K562 (cell line): ENCODE data around the gene TP53BP1. TPM values are rescaled to one million over a fixed set of nuclear protein-coding genes. Genes with fewer than 3 reads are reported as not detected.
A peak's percentile ranks its signal among the peaks of the same experiment; 100 is the strongest.

Experiments
- ATAC-seq: fragments of 200-7000 bp; cut with Tn5 transposase; 3 replicates; pipeline ENCODE4 v1.9.1; 2020; ENCODE audit warnings: moderate library complexity
- BruUV-seq: library from RNA; stranded (reverse); fragments of 400-500 nt; replicated peaks from 2 replicates; lab custom pipeline; 2021; lab: Mats Ljungman, UMichigan
- CTCF ChIA-PET: fragments of 300-600 bp; formaldehyde crosslinking; extraction: SDS; loops from one replicate; lab custom pipeline; 2021; ENCODE audit warnings: low intra/inter-chr PET ratio; lab: Yijun Ruan, JAX
- POLR2A ChIA-PET: fragments of 300-600, 350-650 bp; sonication (Branson Sonifier 250); formaldehyde crosslinking; extraction: SDS; loops from one replicate; lab custom pipeline; 2021; ENCODE audit warnings: antibody characterized with exemption, inconsistent platforms; lab: Yijun Ruan, JAX
- DNase-seq, 4 experiments: peaks; one replicate each; pipeline versions ENCODE4 v3.0.0 to v3.0.0-alpha.2; 2011 to 2018; ENCODE audit warnings: low spot score in 3 of 4, mixed read lengths in 3 of 4; ENCODE audit errors: extremely low read depth in 1 of 4
- FAIRE-seq: peaks from 2 replicates; lab custom pipeline; 2011; peaks lifted over from hg19 to GRCh38; lab: Jason Lieb, UNC
- H2AFZ ChIP-seq: 2 replicates; pipeline ENCODE4 v1.6.0; 2011; ENCODE audit warnings: low read depth, low read length, control low read depth, inconsistent platforms
- H3K27ac ChIP-seq: fragments of 200-600 bp; 3 replicates; pipeline ENCODE4 v1.8.0; 2011; ENCODE audit warnings: low read depth, mild to moderate bottlenecking, control low read depth, inconsistent platforms, low read length, moderate library complexity, mixed read lengths; ENCODE audit errors: extremely low read depth
- H3K27me3 ChIP-seq, 2 experiments: fragments of 300-600 bp in 1 of 2; 2 replicates in 1 of 2; 3 replicates in 1 of 2; pipeline versions ENCODE4 v1.6.0 to v1.8.0; 2011; ENCODE audit warnings: inconsistent platforms in 2 of 2, low read length in 2 of 2, mild to moderate bottlenecking in 1 of 2, mixed read lengths in 1 of 2, moderate library complexity in 1 of 2; ENCODE audit not compliant: control insufficient read depth in 2 of 2, insufficient read depth in 2 of 2
- H3K36me3 ChIP-seq: fragments of 300-600 bp; 3 replicates; pipeline ENCODE4 v1.8.0; 2011; ENCODE audit warnings: mild to moderate bottlenecking, low read length, inconsistent platforms; ENCODE audit not compliant: control insufficient read depth, insufficient read depth
- H3K4me1 ChIP-seq, 2 experiments: fragments of 200-600 bp in 1 of 2; replicated peaks in 1 of 2; 2 replicates in 1 of 2; 3 replicates in 1 of 2; pipeline versions ENCODE4 v1.5.1 to v1.8.0; 2011; ENCODE audit warnings: inconsistent platforms in 2 of 2, low read length in 2 of 2, mild to moderate bottlenecking in 1 of 2, mixed read lengths in 1 of 2, moderate library complexity in 1 of 2; ENCODE audit not compliant: control insufficient read depth in 2 of 2, insufficient read depth in 2 of 2
- H3K4me2 ChIP-seq: 2 replicates; pipeline ENCODE4 v1.6.1; 2011; ENCODE audit warnings: low read length, control low read depth, inconsistent platforms, mixed read lengths; ENCODE audit not compliant: insufficient read depth
- H3K4me3 ChIP-seq: fragments of 200-600 bp; sonication (generic), shearing (Covaris generic); 2 replicates; pipeline ENCODE4 v1.5.1; 2016; ENCODE audit warnings: control low read depth, inconsistent platforms
- H3K79me2 ChIP-seq: fragments of 200-600 bp; 3 replicates; pipeline ENCODE4 v1.8.0; 2011; ENCODE audit warnings: low read length, inconsistent platforms; ENCODE audit not compliant: control insufficient read depth, insufficient read depth
- H3K9ac ChIP-seq, 2 experiments: 2 replicates each; pipeline versions ENCODE4 v1.6.0 to v1.6.1; 2011; ENCODE audit warnings: low read depth in 2 of 2, low read length in 2 of 2, control low read depth in 1 of 2, inconsistent platforms in 1 of 2, mild to moderate bottlenecking in 1 of 2, mixed read lengths in 1 of 2; ENCODE audit not compliant: insufficient read depth in 1 of 2
- H3K9me1 ChIP-seq: one replicate; pipeline ENCODE4 v1.6.0; 2011; ENCODE audit warnings: inconsistent platforms, mild to moderate bottlenecking, low read length, moderate library complexity; ENCODE audit not compliant: control insufficient read depth, insufficient read depth
- H3K9me3 ChIP-seq: replicated peaks from 2 replicates; pipeline ENCODE4 v1.5.1; 2011; ENCODE audit warnings: low read depth, low read length, inconsistent platforms; ENCODE audit not compliant: control insufficient read depth, insufficient read depth
- H4K20me1 ChIP-seq: replicated peaks from 2 replicates; pipeline ENCODE4 v1.6.1; 2011; ENCODE audit warnings: low read length, inconsistent platforms, mixed read lengths; ENCODE audit not compliant: control insufficient read depth, insufficient read depth
- CBX3 ChIP-seq, 2 experiments: IDR thresholded peaks; 1 replicate in 1 of 2; 2 replicates in 1 of 2; pipeline ENCODE4 v1.6.1; 2012; ENCODE audit warnings: inconsistent platforms in 2 of 2, low read length in 2 of 2, borderline replicate concordance in 1 of 2, control low read depth in 1 of 2
- CHD4 ChIP-seq: fragments of 200-600 bp; sonication (generic); IDR thresholded peaks from 3 replicates; pipeline ENCODE4 v1.6.1; 2012; ENCODE audit warnings: low read depth, mild to moderate bottlenecking, mixed read lengths, low read length, inconsistent platforms; ENCODE audit not compliant: insufficient read depth, insufficient replicate concordance, poor library complexity, severe bottlenecking
- EGR1 ChIP-seq: fragments of 450-650 bp; conservative IDR thresholded peaks from 2 replicates; pipeline ENCODE4 v1.6.1; 2017; ENCODE audit warnings: mild to moderate bottlenecking
- GABPB2 ChIP-seq: fragments of 250-450 bp; sonication (Bioruptor Pico); conservative IDR thresholded peaks from 2 replicates; pipeline ENCODE4 v1.5.1; 2021; ENCODE audit warnings: mild to moderate bottlenecking
- KDM1A ChIP-seq, 2 experiments: fragments of 450-650 bp; IDR thresholded peaks; 2 replicates each; pipeline ENCODE4 v1.6.1; 2016; ENCODE audit warnings: mild to moderate bottlenecking in 2 of 2
- MTA2 ChIP-seq: fragments of 450-650 bp; IDR thresholded peaks from 2 replicates; pipeline ENCODE4 v1.6.1; 2016; ENCODE audit warnings: low read depth
- NR2C2 ChIP-seq, 2 experiments: fragments of 200-800 bp in 1 of 2; sonication (Bioruptor generic) in 1 of 2; sonication (generic) in 1 of 2; formaldehyde crosslinking in 1 of 2; IDR thresholded peaks; 2 replicates each; pipeline versions ENCODE4 v1.6.1 to v1.8.0; 2016 to 2022; ENCODE audit warnings: mild to moderate bottlenecking in 1 of 2, missing compliant biosample characterization in 1 of 2, missing genetic modification characterization in 1 of 2, missing genetic modification reagents in 1 of 2
- PTRF ChIP-seq: fragments of 450-650 bp; IDR thresholded peaks from 2 replicates; pipeline ENCODE4 v1.6.1; 2016; ENCODE audit warnings: mild to moderate bottlenecking, missing genetic modification characterization, missing compliant biosample characterization
- SMARCA4 ChIP-seq: fragments of 450-650 bp; IDR thresholded peaks from 2 replicates; pipeline ENCODE4 v1.6.1; 2016
- SPI1 ChIP-seq: IDR thresholded peaks from 2 replicates; pipeline ENCODE4 v1.6.1; 2011; ENCODE audit warnings: low read depth, low read length, control low read depth, borderline replicate concordance
- ZNF263 ChIP-seq: sonication (generic); formaldehyde crosslinking; IDR thresholded peaks from 2 replicates; pipeline ENCODE4 v1.8.0; 2022; ENCODE audit warnings: mild to moderate bottlenecking, missing genetic modification reagents, borderline replicate concordance
- ZNF445 ChIP-seq: fragments of 250-450 bp; sonication (Bioruptor Pico); IDR thresholded peaks from 2 replicates; pipeline ENCODE4 v1.4.0; 2020; ENCODE audit warnings: low read depth, mild to moderate bottlenecking, moderate library complexity
- WGBS: fragments of 100-300 bp; shearing (Covaris generic); methylation state at CpG from one replicate; pipeline ENCODE4 v1.1.6; 2016; ENCODE audit warnings: low coverage, mixed read lengths; ENCODE audit not compliant: insufficient coverage; ENCODE audit errors: missing lambda C conversion rate; 5-methylcytosine and 5-hydroxymethylcytosine counted together
- in situ Hi-C: fragments of 300-500 bp; cut with MboI; formaldehyde crosslinking; loops from 4 replicates; pipeline ENCODE4 v1.15.0; 2018; ENCODE audit warnings: inconsistent platforms, mixed read lengths
- intact Hi-C: fragments of 100-400 bp; cut with micrococcal nuclease; formaldehyde crosslinking; loops from 2 replicates; pipeline ENCODE4 v1.14.2; 2022
- polyA plus RNA-seq, 8 experiments: library from polyadenylated mRNA; depleted of rRNA in 4 of 8; stranded (reverse) in 5 of 8; unstranded in 3 of 8; fragments of >200 nt; fragmentation: Nextera tagmentation in 2 of 8; fragmentation: Illumina TruSeq in 1 of 8; extraction: Ambion mirVana in 2 of 8; extraction: Trizol in 1 of 8; gene quantifications; 2 replicates each; pipeline versions ENCODE4 v1.2.1 to v1.2.3, GENCODE V29; 2011 to 2014; ENCODE audit warnings: inconsistent platforms in 1 of 8, missing spikeins in 1 of 8
- total RNA-seq, 7 experiments: library from RNA; depleted of rRNA in 6 of 7; stranded (reverse); fragments of >200 nt in 6 of 7; fragmentation: Illumina TruSeq in 2 of 7; extraction: Trizol in 2 of 7; gene quantifications; 2 replicates each; pipeline versions ENCODE4 v1.2.1 to v1.2.3, GENCODE V29; 2011 to 2021; ENCODE audit warnings: low replicate concordance in 1 of 7
- TF ChIP-seq, protein P1 (sequence below): fragments of 250-450 bp; sonication (Bioruptor Pico); IDR thresholded peaks from 2 replicates; pipeline ENCODE4 v1.5.1; 2021; ENCODE audit warnings: mild to moderate bottlenecking
- TF ChIP-seq, protein P2 (sequence below): sonication (generic); formaldehyde crosslinking; IDR thresholded peaks from 2 replicates; pipeline ENCODE4 v1.8.0; 2022; ENCODE audit warnings: mild to moderate bottlenecking, missing genetic modification reagents
- TF ChIP-seq, protein P3 (sequence below): fragments of 450-650 bp; IDR thresholded peaks from 2 replicates; pipeline ENCODE4 v1.6.1; 2016; ENCODE audit warnings: antibody characterized with exemption

The TP53BP1 gene
- total and polyA plus RNA-seq, 9 of the 15 experiments (the other 6 are each of a cell fraction or from before 2014, with no cell fraction given): 5.7 to 63.3 (median 30.9) TPM

DNA sequence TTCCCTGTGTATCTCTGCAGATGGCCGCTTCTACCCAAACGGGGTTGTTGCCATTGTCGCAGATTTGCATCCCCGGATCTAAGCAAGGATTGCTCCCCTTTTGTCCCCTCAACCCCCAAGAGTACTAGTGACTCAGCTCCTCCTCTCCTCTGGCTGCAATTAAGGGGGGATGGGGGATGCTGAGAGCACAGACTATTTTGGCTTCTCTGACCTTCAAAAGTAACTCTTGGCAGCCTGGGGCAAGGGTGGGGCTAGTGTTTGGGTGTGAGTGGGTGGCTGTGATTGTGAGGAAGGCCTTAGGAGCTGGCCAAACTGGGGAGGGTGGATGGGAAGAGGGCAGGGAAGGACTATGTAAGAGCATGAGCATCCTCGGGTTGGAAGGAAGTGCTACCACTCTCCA lies 23.2 kb upstream of the TP53BP1 start:
- H4K20me1 ChIP-seq: peaks cover under 1% of the 10 kb centered on the region; the same call in 1 of the 2 replicates
- TF ChIP-seq, protein P1, sequence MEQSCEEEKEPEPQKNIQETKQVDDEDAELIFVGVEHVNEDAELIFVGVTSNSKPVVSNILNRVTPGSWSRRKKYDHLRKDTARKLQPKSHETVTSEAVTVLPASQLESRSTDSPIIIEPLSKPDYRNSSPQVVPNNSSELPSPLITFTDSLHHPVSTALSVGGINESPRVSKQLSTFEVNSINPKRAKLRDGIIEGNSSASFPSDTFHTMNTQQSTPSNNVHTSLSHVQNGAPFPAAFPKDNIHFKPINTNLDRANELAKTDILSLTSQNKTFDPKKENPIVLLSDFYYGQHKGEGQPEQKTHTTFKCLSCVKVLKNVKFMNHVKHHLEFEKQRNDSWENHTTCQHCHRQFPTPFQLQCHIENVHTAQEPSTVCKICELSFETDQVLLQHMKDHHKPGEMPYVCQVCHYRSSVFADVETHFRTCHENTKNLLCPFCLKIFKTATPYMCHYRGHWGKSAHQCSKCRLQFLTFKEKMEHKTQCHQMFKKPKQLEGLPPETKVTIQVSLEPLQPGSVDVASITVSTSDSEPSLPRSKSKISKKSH (CRISPR knock-in tag): no peak
- TF ChIP-seq, protein P2, sequence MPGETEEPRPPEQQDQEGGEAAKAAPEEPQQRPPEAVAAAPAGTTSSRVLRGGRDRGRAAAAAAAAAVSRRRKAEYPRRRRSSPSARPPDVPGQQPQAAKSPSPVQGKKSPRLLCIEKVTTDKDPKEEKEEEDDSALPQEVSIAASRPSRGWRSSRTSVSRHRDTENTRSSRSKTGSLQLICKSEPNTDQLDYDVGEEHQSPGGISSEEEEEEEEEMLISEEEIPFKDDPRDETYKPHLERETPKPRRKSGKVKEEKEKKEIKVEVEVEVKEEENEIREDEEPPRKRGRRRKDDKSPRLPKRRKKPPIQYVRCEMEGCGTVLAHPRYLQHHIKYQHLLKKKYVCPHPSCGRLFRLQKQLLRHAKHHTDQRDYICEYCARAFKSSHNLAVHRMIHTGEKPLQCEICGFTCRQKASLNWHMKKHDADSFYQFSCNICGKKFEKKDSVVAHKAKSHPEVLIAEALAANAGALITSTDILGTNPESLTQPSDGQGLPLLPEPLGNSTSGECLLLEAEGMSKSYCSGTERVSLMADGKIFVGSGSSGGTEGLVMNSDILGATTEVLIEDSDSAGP: no peak
- no peak for TF ChIP-seq MTA2
- no peak for TF ChIP-seq GABPB2
- TF ChIP-seq SPI1: no peak
- no peak for TF ChIP-seq NR2C2 (CRISPR knock-in tag; IDR thresholded peaks at IDR 0.05)
- no peak for TF ChIP-seq NR2C2 (tag; IDR thresholded peaks at IDR 0.05)
- no peak for TF ChIP-seq CHD4
- TF ChIP-seq PTRF: no peak
- peak in 1 of 2 experiments; percentile 34; a peak in 1 of 4 replicates for TF ChIP-seq KDM1A (IDR thresholded peaks at IDR 0.05)
- TF ChIP-seq ZNF445: no peak
- TF ChIP-seq EGR1: peak; percentile 45
- TF ChIP-seq SMARCA4: no peak
- no peak for TF ChIP-seq CBX3 (IDR thresholded peaks at IDR 0.05; ENCODE audit: borderline replicate concordance in 1 of 2, low read length in 2 of 2)
- TF ChIP-seq, protein P3, sequence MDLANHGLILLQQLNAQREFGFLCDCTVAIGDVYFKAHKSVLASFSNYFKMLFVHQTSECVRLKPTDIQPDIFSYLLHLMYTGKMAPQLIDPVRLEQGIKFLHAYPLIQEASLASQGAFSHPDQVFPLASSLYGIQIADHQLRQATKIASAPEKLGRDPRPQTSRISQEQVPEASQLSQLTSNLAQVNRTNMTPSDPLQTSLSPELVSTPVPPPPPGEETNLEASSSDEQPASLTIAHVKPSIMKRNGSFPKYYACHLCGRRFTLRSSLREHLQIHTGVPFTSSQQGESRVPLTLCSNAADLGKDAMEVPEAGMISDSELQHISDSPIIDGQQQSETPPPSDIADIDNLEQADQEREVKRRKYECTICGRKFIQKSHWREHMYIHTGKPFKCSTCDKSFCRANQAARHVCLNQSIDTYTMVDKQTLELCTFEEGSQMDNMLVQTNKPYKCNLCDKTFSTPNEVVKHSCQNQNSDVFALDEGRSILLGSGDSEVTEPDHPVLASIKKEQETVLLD: no peak
- no peak for TF ChIP-seq ZNF263 (CRISPR knock-in tag)
- H3K9me3 ChIP-seq: no peaks in the 10 kb centered on the region
- ATAC-seq (no peak), FAIRE-seq (no peak), DNase-seq (peak in 2 of 4 experiments; percentile 11 to 27)
- no peaks in the 10 kb centered on the region for H3K27me3 ChIP-seq
- H3K4me3 ChIP-seq: no peak overlapping the region
- BruUV-seq: no TSS peak
- H3K36me3 ChIP-seq: peaks cover 10% of the 10 kb centered on the region; the same call in 2 of the 3 replicates
- intact Hi-C loops (no loop called here), in situ Hi-C loops (no loop called here)
- no peak overlapping the region for H3K27ac ChIP-seq
- peaks cover 24% of the 10 kb centered on the region; the same call in 2 of the 3 replicates for H3K79me2 ChIP-seq
- ChIA-PET CTCF (no interaction called here), POLR2A (interaction anchor here (0.5 to 9.1 kb wide), 3 partner anchors 12 to 283 kb away, joined by 3 to 63 read pairs (median 3); no protein-coding TSS in a partner anchor)
- WGBS: 36% methylated on average over 4 of the region's 5 CpGs
- H3K4me1 ChIP-seq: peaks cover 50 to 63% of the 10 kb centered on the region in 2 experiments
- no peak overlapping the region; the same call in 1 of the 2 replicates for H3K4me2 ChIP-seq
- no peak overlapping the region for H3K9ac ChIP-seq
- no peak overlapping the region for H2AFZ ChIP-seq
- no peaks in the 10 kb centered on the region for H3K9me1 ChIP-seq
